Body of pancreas (tissue), 4 donors: ENCODE measurements around the gene TRIM22. TPM values are rescaled to one million over a fixed set of nuclear protein-coding genes. Genes with fewer than 3 reads are reported as not detected.

Source experiments
- ATAC-seq: fragments of 150-250 bp; one replicate; pipeline ENCODE4 v1.9.1; 2016
- DNase-seq, 4 donors: peaks; one replicate each; pipeline ENCODE4 v3.0.0-alpha.2; 2019
- H3K27ac ChIP-seq, 4 donors: fragments of 200-600 bp; sonication (generic); 1 replicate in 3 of 4; 2 replicates in 1 of 4; pipeline versions ENCODE4 v1.5.1 to v1.6.1; 2016 to 2019; ENCODE audit warnings: mild to moderate bottlenecking in 1 of 4, mixed read lengths in 1 of 4, moderate library complexity in 1 of 4
- H3K27me3 ChIP-seq, 2 donors: fragments of 200-600 bp; sonication (generic); one replicate each; pipeline ENCODE4 v1.6.0; 2016; ENCODE audit warnings: mild to moderate bottlenecking in 1 of 2
- H3K36me3 ChIP-seq, 2 donors: fragments of 200-600 bp; sonication (generic); replicated peaks in 1 of 2; 2 replicates each; pipeline ENCODE4 v1.5.1; 2016; ENCODE audit warnings: low read depth in 2 of 2; ENCODE audit not compliant: insufficient read depth in 1 of 2
- H3K4me1 ChIP-seq: fragments of 200-600 bp; sonication (generic); one replicate; pipeline ENCODE4 v1.6.0; 2016
- H3K4me3 ChIP-seq, 2 donors: fragments of 200-600 bp; sonication (generic); 1 replicate in 1 of 2; 2 replicates in 1 of 2; pipeline ENCODE4 v1.5.1; 2016 to 2019
- H3K9me3 ChIP-seq, 3 donors: fragments of 200-600 bp; sonication (generic); 1 replicate in 2 of 3; 2 replicates in 1 of 3; pipeline ENCODE4 v1.5.1; 2016
- WGBS, 2 donors: methylation state at CpG; one replicate each; pipeline ENCODE4 v1.1.5; 2017; 5-methylcytosine and 5-hydroxymethylcytosine counted together
- intact Hi-C: fragments of 100-400 bp; cut with DNase I; formaldehyde crosslinking; loops from one replicate; pipeline ENCODE4 v1.15.1; 2023
- total RNA-seq, 2 donors: library from RNA; depleted of rRNA; stranded (reverse); fragments of >200 nt; gene quantifications; one replicate each; pipeline ENCODE4 v1.1.0, GENCODE V29; 2016
- TF ChIP-seq, protein P1 (sequence below), 7 experiments: fragments of 450-650 bp in 4 of 7; fragments of 200-600 bp in 3 of 7; sonication (generic) in 3 of 7; IDR thresholded peaks; one replicate each; pipeline ENCODE4 v1.5.1; 2016 to 2019; ENCODE audit warnings: antibody characterized with exemption in 7 of 7

TRIM22 gene
- total RNA-seq, 2 donors from 2014 or later: 18.9 to 20.4 TPM

DNA sequence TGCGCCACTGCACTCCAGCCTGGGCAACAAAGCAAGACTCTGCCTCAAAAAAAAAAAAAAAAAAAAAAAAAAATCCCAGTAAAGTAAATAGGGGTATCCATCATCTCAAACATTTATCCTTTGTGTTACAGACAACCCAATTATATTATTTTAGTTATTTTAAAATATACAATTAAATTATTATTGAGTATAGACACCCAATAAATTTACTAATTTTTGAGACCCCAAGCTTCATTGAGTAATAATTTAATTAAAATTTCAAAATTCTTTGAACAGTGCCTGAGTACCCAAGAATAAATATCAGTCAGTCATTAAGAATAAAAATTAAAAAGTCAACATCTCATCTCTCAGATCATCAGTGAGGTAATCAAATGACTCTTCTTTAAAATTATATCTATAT, 64.4 kb downstream of the TRIM22 start, which contains the start of gene OR52N4:
Gene OR52N4 (plus strand): TSS at position 301 of the 400 bp plus-strand sequence. CDS start 498 bp downstream, outside the sequence.
- no peaks in the 10 kb centered on the region for H3K36me3 ChIP-seq
- intact Hi-C loops: no loop called here
- H3K27ac ChIP-seq: no peak within 1 kb of the TSS
- TF ChIP-seq, protein P1, sequence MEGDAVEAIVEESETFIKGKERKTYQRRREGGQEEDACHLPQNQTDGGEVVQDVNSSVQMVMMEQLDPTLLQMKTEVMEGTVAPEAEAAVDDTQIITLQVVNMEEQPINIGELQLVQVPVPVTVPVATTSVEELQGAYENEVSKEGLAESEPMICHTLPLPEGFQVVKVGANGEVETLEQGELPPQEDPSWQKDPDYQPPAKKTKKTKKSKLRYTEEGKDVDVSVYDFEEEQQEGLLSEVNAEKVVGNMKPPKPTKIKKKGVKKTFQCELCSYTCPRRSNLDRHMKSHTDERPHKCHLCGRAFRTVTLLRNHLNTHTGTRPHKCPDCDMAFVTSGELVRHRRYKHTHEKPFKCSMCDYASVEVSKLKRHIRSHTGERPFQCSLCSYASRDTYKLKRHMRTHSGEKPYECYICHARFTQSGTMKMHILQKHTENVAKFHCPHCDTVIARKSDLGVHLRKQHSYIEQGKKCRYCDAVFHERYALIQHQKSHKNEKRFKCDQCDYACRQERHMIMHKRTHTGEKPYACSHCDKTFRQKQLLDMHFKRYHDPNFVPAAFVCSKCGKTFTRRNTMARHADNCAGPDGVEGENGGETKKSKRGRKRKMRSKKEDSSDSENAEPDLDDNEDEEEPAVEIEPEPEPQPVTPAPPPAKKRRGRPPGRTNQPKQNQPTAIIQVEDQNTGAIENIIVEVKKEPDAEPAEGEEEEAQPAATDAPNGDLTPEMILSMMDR (IDR thresholded peaks at IDR 0.05): no peak
- ATAC-seq: no peak
- H3K27me3 ChIP-seq: no peaks in the 10 kb centered on the region
- WGBS, 2 donors: 87 to 94% methylated on average over 1 of the region's 1 CpG
- H3K4me1 ChIP-seq: no peaks in the 10 kb centered on the region
- H3K9me3 ChIP-seq: no peaks in the 10 kb centered on the region
- no peak for DNase-seq
- H3K4me3 ChIP-seq: no peak within 1 kb of the TSS

Other genes starting within 250 kb of the TRIM22 start
- not detected for gene OR51I1, start 248.3 kb upstream of the TRIM22 start, total RNA-seq
- gene OR51I2, start 240.5 kb upstream of the TRIM22 start, total RNA-seq: not detected
- gene OR52D1, start 201.1 kb upstream of the TRIM22 start, total RNA-seq: not detected
- 1 to 10 TPM in 1 of 2 donors, not detected in 1; 1.3 TPM for gene UBQLN3, start 179.8 kb upstream of the TRIM22 start, total RNA-seq
- gene UBQLNL, start 173.1 kb upstream of the TRIM22 start, total RNA-seq: 1 to 10 TPM in 1 of 2 donors, under 1 TPM in 1; 0.52 to 4.3 TPM
- 1 to 10 TPM in 1 of 2 donors, under 1 TPM in 1; 0.78 to 5.9 TPM for gene OR52H1, start 141.2 kb upstream of the TRIM22 start, total RNA-seq
- not detected for gene OR52B6, start 108.9 kb upstream of the TRIM22 start, total RNA-seq
- gene TRIM6, start 93.2 kb upstream of the TRIM22 start, total RNA-seq: 1 to 10 TPM; 2.1 to 2.6 TPM
- gene TRIM34, start 64.8 kb upstream of the TRIM22 start, total RNA-seq: 1 to 10 TPM; 2.9 to 4.6 TPM
- 10 to 100 TPM; 18.7 to 25.1 TPM for gene TRIM5, start 4.7 kb upstream of the TRIM22 start, total RNA-seq
- not detected for gene OR56B1, start 46.7 kb downstream of the TRIM22 start, total RNA-seq
- not detected for gene OR52N4, start 64.5 kb downstream of the TRIM22 start, total RNA-seq
- gene OR52N5, start 93.6 kb downstream of the TRIM22 start, total RNA-seq: not detected
- not detected for gene OR52N1, start 101.5 kb downstream of the TRIM22 start, total RNA-seq
- not detected for gene OR52N2, start 119.1 kb downstream of the TRIM22 start, total RNA-seq
- gene OR52E6, start 152.1 kb downstream of the TRIM22 start, total RNA-seq: not detected
- gene OR52E8, start 167.9 kb downstream of the TRIM22 start, total RNA-seq: not detected
- gene OR52E4, start 190.8 kb downstream of the TRIM22 start, total RNA-seq: not detected
- not detected for gene OR52E5, start 203.4 kb downstream of the TRIM22 start, total RNA-seq